Panc1 (cell line): Measurements from ENCODE around the gene GDI1.
A peak's percentile ranks its signal among the peaks of the same experiment; 100 is the strongest.

ENCODE experiments used
- POLR2AphosphoS5 ChIP-seq: IDR thresholded peaks from 2 replicates; pipeline ENCODE4 v1.6.1; 2012; ENCODE audit warnings: mild to moderate bottlenecking, low read depth, low read length, moderate library complexity
- SIN3A ChIP-seq: IDR thresholded peaks from 2 replicates; pipeline ENCODE4 v1.6.1; 2012; ENCODE audit warnings: low read depth, mild to moderate bottlenecking, low read length, moderate library complexity, borderline replicate concordance; ENCODE audit not compliant: insufficient read depth
- TCF7L2 ChIP-seq: IDR thresholded peaks from 2 replicates; pipeline ENCODE4 v1.6.1; 2011; ENCODE audit warnings: mild to moderate bottlenecking, low read depth, low read length, inconsistent platforms
- TF ChIP-seq, protein P1 (sequence below): fragments of 450-650 bp; IDR thresholded peaks from 2 replicates; pipeline ENCODE4 v1.5.1; 2017; ENCODE audit warnings: mild to moderate bottlenecking
- TF ChIP-seq, protein P2 (sequence below), 2 experiments: IDR thresholded peaks; 2 replicates each; pipeline ENCODE4 v1.6.1; 2011 to 2012; ENCODE audit warnings: low read depth in 2 of 2, control low read depth in 1 of 2, low read length in 1 of 2, mild to moderate bottlenecking in 1 of 2, moderate library complexity in 1 of 2; ENCODE audit not compliant: insufficient read depth in 1 of 2

DNA sequence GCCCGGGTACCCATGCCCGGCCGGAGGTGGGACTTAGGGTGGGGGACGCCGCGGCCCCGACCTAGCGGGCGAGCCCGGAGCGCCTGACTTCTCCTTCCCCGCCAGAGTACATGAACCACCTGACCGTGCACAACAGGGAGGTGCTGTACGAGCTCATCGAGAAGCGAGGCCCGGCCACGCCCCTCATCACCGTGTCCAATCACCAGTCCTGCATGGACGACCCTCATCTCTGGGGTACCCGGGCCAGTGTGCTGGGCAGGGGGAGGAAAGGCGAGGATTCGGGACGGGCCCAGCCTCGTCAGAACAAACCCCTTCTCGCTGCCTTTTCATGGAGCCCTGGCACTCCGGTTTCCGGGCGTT, 25.0 kb upstream of the GDI1 start:
- TF ChIP-seq, protein P1, sequence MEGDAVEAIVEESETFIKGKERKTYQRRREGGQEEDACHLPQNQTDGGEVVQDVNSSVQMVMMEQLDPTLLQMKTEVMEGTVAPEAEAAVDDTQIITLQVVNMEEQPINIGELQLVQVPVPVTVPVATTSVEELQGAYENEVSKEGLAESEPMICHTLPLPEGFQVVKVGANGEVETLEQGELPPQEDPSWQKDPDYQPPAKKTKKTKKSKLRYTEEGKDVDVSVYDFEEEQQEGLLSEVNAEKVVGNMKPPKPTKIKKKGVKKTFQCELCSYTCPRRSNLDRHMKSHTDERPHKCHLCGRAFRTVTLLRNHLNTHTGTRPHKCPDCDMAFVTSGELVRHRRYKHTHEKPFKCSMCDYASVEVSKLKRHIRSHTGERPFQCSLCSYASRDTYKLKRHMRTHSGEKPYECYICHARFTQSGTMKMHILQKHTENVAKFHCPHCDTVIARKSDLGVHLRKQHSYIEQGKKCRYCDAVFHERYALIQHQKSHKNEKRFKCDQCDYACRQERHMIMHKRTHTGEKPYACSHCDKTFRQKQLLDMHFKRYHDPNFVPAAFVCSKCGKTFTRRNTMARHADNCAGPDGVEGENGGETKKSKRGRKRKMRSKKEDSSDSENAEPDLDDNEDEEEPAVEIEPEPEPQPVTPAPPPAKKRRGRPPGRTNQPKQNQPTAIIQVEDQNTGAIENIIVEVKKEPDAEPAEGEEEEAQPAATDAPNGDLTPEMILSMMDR = no peak
- TF ChIP-seq SIN3A (no peak), POLR2AphosphoS5 (peak; percentile 43; the same call in 1 of the 2 replicates), TCF7L2 (no peak)
- TF ChIP-seq, protein P2, sequence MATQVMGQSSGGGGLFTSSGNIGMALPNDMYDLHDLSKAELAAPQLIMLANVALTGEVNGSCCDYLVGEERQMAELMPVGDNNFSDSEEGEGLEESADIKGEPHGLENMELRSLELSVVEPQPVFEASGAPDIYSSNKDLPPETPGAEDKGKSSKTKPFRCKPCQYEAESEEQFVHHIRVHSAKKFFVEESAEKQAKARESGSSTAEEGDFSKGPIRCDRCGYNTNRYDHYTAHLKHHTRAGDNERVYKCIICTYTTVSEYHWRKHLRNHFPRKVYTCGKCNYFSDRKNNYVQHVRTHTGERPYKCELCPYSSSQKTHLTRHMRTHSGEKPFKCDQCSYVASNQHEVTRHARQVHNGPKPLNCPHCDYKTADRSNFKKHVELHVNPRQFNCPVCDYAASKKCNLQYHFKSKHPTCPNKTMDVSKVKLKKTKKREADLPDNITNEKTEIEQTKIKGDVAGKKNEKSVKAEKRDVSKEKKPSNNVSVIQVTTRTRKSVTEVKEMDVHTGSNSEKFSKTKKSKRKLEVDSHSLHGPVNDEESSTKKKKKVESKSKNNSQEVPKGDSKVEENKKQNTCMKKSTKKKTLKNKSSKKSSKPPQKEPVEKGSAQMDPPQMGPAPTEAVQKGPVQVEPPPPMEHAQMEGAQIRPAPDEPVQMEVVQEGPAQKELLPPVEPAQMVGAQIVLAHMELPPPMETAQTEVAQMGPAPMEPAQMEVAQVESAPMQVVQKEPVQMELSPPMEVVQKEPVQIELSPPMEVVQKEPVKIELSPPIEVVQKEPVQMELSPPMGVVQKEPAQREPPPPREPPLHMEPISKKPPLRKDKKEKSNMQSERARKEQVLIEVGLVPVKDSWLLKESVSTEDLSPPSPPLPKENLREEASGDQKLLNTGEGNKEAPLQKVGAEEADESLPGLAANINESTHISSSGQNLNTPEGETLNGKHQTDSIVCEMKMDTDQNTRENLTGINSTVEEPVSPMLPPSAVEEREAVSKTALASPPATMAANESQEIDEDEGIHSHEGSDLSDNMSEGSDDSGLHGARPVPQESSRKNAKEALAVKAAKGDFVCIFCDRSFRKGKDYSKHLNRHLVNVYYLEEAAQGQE (IDR thresholded peaks at IDR 0.05; ENCODE audit: insufficient read depth in 1 of 2, low read depth in 2 of 2, low read length in 1 of 2) = no peak
